Renal pelvis (tissue), 4 donors: Measurements from ENCODE around the gene JUN. TPM values are rescaled to one million over a fixed set of nuclear protein-coding genes. Genes with fewer than 3 reads are reported as not detected.
"Not testable (repeated sequence)": the region's sequence is repeated elsewhere in the genome, so short reads cannot be mapped to it uniquely, and the experiment has no call there.

Experiments used
- DNase-seq: peaks from one replicate; pipeline ENCODE4 v3.0.0-alpha.2; 2013
- polyA plus RNA-seq, 3 donors: library from polyadenylated mRNA; unstranded; fragments of 120-200 nt; gene quantifications; one replicate each; pipeline ENCODE4 v1.2.1, GENCODE V29; 2013; ENCODE audit not compliant: insufficient read length in 3 of 3

The JUN gene
- polyA plus RNA-seq, 3 donors, result 71.7 to 96.1 (median 79.8) TPM

DNA sequence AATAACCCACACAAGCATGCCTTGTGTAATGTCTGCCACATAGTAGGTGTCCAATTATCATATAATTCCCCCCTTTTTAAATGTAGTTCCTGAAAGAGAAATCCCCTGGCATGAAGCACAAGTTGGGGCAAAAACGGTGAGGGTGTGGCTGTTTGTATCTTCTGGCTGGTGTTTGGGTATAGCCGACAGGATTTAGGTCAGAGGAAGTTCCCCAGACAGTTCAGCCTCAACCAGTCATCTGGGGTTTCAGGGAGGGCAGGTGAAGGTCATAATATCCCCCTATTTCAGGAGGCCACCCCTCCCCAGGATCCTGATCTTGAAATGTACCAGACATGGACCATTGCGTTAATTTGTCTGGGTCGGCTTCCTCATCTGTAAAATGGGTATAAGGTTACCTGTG is 29.1 kb upstream of the JUN start:
- no peak for DNase-seq

DNA sequence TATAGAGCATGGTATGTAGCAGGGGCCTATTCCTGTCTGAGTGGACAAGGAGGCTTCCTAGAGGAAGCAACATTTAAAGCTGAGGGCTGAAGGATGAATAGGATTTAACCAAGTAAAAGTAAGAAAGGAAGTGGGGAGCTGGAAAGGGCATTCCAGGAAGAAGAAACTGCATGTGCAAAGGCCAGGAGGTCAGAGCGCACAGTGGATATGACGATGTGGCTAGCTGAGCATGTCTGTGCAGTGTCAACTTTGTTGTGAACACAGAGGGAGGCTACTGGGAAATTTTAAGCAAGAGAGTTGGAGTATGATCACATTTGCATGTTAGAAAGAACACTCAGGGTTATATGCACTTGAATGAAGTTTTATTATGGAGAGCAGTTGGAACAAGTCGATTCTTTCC is 28.6 kb upstream of the JUN start:
- no peak for DNase-seq

DNA sequence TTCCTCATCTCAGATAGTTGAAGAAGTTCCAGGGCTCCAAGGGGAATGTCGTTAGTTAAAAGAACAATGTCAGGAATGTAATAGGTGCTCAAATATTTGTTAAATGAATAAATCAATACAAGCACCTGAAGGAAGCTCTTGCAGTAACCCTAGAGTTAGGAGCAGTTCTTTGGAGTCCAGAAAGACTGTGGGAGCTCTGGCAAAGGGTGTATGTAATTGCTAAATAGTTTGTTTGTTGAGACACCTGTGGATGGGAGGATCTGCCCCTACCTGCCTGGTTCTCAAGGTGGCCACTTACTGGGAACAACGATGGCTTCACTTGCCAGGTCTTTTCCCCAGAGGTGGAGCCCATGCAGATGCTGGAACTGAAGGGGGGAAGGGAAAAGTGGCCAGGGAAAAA is 27.5 kb upstream of the JUN start:
- DNase-seq, result no peak

DNA sequence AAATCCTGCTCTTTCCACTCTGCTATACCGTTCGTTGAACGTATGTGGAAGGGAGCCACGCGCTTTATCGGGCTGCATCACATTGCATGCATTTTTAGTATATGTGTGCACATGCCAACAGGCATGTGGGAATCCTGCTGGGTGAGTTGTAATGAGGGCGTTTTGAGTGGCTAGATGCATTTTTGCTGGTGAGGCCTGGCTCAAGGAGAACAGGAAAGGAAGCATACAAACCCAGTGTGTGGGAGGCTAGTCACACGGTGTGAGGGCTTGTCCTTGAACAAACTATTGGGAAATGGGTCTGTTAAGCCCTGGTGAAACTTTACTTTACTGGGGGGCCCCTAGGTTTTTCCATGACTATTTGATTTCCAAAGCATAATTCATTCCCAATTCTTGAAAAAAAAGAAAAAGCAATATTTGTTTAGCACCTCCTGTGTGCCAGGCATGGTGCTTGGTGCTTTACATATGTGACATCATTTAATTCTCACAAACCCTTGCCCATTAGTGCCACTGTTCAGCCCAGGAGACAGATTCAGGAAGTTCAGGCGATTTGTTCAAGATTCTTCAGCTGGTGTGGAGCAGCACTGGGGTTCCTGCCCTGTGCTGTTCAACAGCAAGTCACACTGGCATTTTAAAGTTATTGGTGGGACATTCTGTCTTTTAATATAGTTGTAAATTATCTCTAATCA is 25.6 kb upstream of the JUN start:
- DNase-seq, result no peak

DNA sequence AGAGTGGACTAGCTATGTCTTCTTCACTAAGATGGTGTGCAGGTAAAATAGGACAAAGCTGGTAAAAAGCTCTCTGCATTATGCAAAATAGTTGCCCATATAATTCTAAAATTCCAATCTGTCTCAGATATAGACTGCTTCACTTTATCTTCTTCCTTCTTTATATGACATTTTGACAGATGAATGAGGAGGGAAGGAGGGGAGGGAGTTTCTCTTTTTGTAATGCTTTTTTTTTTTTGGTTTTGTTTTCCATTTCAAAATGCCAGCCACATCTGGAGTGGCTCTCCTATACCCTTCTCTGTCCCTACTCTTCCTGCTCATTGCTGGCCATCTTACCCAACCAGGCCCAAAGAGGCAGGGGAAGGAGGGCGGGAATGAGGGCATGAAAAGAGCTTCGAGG is 24.2 kb upstream of the JUN start:
- no peak for DNase-seq

DNA sequence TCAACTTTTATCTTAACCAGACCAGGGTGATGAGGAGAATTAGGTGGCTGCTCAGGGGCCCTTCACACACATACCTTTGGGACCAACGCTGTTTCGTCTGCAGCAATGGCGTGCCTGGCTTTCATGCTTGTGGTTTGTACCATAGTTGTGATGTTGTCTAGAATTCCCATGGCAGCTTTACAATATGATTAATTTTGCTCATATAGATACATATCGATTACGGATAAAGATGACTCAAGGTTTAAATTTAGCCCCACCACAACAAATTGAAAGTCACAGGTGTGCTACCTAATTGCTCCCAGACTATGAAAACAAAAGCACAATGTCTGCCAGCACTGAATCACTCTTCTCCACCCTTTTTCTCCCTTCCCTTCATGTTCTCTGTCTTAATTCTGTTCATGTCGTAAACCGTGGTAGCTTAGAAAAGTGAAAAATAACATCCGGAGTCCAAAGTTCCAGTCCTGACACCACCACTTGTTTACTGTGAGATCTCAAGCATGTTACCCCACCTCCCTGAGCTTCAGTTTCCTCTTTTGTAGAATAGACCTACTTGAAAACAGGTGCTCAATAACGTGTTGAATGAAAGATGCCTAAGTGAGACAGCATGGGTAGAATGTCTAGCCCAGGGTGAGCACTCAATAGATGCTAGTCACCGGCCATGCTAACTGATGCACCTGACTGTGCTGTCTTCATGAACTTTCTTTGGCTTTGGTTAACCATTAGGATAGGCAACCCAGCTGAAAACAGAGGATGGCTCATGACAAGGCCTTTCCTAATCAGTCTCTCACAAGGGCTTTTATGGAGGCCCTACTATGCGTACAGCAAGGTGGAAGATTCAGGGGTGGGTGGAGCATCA is 22.1 kb upstream of the JUN start:
- DNase-seq, result no peak

DNA sequence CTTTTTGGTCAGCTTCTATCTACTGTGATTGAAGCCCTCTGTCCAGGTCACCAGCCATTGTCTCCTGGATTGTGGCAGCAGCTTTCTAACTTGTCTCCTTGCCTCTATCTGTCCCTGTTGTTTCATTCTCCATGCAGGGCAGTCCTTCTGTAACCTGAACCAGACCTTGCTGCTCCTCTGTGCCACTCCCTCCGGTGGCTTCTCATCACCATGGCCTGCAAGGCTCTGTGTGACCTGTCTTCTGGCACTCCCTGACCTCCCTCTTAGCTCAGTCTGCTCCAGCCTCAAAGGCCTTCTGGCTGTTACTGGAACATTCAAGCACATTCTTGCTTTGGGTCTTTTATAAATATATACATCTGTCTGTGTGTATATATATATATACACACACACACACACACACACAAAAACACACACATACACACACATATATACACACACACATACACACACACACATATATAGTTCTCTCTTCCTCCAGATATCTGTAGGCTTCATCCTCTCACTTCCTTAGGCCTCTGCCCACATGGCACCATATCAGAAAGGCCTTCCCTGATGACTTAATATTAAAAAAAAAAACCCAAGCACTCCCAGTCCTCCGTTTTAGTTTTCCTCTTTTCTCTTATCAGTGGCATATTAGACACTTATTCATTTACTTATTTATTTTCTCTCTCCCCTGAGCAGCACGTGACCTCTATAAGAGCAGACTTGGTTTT is 21.2 kb upstream of the JUN start:
- no peak for DNase-seq

DNA sequence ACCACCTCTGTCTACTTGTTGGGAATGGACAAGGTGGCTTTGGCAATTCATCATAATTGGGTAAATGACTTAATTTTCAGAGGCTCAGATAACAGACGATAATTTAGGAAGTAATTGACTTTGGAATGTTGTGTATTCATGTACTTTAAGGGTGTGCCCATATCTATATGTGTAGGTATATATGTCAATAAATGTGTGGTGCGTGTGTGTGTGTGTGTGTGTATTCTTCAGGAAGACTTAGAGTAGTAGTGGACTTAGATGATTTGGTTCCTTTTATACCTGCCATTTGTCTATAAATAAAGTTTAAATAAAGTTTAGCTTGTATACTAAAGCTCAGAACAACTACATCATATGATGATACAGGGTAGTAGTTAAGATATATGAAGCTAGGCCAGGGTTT is 20.0 kb upstream of the JUN start:
- no peak for DNase-seq

DNA sequence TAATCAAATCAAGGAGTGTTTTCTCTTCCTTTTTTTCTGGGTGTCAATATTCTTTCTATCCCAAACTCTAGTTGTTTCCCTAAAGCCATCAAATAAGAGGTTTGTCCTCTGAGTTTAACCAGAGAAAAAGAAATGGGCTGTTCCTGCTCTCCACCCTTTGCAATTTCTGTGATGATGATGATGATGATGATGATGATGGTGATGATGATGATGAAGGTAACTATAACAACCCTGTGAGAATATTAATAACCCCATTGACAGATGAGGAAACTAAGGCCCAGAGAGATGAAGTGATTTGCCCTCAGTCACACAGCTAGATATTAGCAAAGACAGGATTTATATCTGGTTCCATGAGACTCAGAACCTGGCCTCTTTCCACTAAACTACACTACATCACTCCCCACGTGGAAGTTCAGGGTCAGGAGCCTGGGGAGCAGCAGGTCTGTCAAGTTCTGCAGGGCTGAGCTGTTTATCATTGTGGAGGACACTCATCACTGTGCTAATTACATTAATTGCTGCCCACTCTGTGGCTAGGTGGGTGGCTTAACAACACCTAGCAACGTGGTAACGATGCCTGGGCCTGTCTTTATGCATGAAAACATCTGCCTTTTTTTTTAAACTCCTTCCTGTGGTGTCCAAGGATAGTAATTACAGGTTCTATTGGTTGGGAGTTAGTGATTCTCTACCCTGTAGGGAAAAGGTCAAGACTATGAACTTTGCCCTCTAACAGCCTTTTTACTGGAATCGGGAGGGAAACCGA is 19.0 kb upstream of the JUN start:
- DNase-seq, result no peak

DNA sequence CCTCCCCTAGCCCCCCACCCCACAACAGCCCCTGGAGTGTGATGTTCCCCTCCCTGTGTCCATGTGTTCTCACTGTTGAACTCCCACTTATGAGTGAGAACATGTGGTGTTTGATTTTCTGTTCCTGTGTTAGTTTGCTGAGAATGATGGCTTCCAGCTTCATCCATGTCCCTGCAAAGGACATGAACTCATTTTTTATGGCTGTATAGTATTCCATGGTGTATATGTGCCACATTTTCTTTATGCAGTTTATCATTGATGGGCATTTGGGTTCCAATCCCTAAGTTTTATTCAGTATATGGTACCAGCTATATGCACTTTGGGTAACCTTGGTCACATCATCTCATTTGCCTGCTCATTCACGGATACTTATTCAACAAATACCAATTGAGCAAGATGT is 17.4 kb upstream of the JUN start:
- not testable (repeated sequence) for DNase-seq

DNA sequence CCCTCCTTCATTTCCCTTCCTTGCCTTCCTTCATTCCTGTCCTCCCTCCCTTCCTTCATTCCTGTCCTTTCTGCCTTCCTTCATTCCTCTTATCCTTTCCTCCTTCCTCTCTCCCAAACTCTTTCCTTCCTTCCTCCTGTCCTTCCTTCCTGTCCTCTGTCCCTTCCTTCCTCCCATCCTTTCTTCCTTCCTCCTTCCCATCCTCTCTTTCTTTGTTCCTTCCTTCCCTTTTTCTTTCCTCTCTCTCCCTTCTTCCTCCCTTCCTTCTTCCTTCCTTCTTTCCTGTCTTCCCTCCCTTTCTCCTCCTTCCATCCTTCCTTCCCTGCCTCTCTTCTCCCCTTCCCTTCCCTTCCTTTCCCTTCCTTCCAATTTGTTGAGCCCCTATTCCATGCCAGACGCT is 15.8 kb upstream of the JUN start:
- no peak for DNase-seq

DNA sequence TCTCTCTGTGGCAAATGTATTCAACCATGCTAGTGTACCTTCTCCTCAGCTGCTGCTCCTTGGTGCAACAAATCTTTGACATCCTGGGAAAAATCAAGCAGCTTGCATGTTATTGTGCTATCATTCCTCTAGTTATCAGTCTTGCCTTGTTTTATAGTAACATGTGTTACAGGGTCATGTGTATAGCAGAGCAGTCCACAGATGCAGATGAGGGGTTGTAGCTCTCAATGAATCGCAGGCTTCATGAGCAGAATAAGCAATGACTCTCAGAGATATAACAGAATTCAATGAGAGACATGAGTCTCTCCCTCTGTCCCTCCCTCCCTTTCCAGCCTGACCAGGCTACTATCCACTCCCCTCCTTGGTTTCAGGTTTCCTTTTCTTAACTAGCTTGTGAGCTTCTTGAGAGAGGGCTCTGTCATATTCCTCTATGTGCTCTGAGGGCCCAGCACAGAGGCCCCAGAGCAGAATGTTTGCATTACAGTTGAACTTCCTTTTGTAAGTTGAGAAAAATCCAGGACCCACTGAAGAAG is 15.1 kb upstream of the JUN start:
- no peak for DNase-seq

DNA sequence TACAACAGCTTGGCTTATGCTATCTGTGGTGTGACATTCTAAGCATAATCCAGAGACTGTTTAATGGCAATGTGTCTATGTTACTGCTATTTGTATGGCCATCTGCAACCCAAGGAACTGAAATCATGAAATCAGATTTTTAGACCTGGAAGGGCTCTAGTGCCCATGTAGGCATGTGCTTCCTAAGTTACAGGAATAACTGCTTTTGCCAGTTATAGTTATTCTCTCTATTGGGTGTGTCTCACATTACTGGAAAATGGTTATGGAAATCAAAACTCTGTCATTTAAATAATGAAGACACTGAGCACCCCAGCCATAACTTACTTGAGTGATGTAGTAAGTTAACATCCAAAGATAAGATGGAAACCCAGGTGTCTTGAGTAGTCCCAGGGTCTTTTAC is 12.6 kb upstream of the JUN start:
- DNase-seq, result no peak

DNA sequence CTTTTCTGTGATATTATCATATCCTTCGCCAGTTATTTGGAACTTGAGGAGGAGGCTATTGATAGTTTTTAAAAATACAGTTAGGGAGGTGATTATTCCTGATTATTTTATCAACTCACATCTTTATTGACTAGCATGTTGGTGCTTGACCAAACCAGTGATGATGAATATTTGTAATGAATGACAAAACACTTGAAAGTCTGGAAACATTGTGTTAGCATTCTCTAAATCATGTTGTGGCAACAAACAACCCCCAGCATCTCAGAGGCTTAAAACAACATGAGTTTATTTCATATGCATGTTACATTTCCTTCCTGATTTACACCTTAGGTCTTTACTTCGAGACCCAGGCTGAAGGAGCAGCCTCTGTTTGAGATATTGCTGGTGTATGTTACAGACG is 10.7 kb upstream of the JUN start:
- no peak for DNase-seq

DNA sequence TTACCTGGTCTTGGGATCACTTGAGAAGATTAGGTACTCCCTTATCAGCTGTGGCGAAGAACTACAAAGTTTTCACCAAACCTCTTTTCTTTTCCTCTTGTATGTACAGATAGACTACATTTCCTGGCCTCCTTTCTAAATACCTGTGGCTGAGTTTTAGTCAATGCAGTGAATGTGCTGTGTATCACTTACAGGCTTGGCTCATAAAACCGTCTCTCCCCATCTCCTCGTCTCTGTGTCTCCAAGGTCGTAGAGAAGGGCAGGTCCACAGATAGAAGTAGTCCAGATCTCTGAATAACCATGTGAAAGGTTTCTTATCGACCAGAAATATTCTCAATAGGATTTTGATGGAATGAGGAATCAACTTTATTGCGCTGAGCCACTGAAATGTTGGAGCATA is 9.0 kb upstream of the JUN start:
- DNase-seq, result no peak

DNA sequence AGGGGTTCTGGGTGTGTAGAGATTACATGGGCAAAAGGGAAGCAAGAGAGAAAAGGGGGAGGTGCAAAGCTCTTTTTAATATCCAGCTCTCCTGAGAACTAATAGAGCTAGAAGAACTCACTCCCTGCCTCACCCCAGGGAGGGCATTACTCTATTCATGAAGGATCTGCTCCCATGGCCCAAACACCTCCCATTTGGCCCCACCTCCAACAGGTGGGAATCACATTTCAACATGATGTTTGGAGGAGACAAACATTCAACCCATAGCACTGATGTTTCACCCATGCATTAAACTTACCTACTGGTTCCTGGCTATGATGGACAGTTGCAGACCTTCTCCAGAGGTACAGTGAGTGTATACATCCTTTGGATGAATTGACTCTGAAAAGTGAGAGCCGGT is 7.3 kb upstream of the JUN start:
- no peak for DNase-seq

DNA sequence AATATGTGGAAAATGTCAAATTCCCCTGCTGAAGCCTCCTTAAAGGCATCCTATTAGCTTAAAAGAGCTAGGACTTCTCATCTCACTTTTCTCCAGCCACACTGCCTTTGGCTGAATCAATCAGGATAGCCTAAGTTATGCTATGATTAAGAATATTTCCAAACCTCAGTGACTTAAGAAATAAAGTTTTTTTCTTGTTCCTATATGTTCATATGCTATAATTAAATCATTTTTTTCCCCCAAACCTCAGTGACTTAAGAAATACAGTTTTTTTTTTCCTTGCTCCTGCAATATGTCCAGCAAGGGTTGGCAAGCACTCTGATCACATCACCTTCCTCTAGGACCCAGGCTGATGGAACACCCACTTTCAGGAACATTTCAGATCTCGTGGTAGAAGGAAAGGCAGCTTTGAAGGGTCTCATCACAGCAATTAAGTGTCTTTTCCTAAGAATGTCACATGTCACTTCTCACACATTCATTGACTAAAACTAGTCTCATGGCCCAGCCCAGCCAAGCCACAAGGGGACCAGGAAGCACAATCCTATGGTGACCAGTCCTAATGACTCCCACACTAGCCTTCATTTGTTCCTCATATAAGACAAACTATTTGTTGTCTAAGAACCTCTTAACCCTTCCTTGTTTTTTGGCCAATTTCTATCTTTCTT is 6.3 kb upstream of the JUN start:
- no peak for DNase-seq

DNA sequence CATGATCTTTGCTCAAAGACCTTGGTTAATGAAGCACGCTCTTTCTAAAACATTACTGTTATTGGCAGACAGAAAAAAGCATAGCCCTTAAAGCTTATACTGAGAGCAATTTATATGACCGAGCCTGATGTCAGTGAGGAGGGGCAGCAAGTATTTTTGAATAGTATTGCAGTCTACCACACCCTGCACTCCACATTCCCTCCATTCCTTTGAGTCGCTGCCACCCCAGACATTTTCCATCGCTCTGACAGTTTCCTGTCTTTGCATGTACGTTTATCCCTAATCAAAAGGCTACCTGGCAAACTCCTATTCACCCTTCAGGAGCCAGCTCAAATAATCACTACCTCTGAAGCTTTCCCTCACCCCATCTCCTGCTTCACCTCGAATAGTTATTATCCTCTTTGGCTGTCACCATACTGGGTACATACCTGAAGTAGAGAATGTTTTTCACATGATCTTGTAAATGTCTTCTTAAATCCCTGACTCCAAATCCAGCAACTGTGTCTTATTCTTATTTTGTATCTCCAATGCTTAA is 5.5 kb upstream of the JUN start:
- DNase-seq, result no peak

DNA sequence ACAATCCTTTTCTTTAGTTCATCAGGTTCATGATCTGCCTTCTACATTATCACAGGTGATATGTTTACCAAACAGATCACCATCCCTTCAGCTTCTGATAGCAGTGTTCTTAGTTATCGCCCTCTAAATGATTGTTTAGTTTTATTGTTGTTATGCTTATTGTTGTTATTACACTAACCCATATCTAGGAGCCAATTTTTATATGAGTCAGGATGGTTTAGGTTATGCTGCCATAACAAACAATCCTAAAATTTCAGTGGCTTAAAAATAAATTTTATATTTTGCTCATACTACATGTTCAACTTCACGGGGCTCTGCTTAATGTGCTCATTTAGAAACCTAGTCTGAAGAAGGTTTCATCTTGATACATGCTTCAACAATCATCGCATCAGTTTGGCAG is 4.4 kb upstream of the JUN start:
- no peak for DNase-seq

DNA sequence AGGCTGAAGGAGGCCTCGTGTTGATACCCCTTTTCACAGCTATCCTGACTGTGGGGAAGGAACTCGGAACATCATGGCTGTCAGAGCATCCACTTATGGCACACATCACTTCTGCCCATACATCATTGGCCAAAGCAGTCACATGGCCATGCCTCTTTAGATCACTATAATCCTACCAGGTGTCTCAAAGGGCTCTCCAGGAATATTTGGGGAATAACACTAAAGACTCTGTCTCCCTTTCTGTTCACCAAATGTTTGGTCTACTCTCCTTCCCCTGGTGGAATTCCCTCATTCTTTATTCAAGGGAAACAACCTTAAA is 3.0 kb upstream of the JUN start:
- DNase-seq, result no peak

DNA sequence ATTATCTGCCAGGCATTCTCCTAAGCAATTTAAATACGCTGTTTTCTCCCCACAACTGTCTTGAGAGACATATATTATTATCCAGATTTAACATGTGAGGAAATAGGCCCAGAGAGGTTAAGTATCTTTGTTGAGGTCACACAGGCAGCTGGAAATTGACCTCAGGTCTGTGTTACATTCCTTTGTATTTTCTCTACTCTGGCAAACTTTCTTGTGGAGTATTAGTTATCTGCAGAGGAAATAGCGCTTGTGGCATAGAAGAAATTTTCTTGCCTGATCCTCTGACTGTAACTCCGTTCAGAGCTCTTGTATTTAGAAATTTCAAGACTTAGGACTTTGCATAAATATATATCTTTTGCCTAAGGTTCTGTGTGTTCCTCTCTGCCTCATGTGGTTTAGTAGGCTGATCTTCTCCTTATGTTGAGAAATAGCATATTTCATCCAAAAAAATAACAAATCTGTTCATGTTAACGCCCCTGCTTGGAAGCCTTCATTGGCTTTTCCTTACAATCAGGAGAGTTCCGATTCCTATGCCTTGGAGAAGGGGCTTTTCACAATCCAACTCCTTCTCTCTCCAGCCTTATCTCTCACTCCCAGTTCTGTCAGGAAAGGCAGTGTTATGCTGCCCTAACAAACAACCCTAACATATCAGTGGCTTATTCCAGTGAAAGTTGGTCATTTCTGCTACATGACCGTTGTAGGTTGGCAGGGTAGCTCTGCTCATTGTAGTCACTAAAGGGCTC is 2.5 kb upstream of the JUN start:
- no peak for DNase-seq
